ENCODE data around the gene DPYSL5. TPM values are rescaled to one million over a fixed set of nuclear protein-coding genes. Genes with fewer than 3 reads are reported as not detected.

DPYSL5 gene
- total and polyA plus RNA-seq, 2 of the 13 experiments (the other 11 are each of a cell fraction or from before 2014, with no cell fraction given) = 0.15 TPM; not detected in 1

GRCh38 chr2:26925100-26925791 lies 77.3 kb downstream of the DPYSL5 start (continued):
- TF ChIP-seq, protein P1, sequence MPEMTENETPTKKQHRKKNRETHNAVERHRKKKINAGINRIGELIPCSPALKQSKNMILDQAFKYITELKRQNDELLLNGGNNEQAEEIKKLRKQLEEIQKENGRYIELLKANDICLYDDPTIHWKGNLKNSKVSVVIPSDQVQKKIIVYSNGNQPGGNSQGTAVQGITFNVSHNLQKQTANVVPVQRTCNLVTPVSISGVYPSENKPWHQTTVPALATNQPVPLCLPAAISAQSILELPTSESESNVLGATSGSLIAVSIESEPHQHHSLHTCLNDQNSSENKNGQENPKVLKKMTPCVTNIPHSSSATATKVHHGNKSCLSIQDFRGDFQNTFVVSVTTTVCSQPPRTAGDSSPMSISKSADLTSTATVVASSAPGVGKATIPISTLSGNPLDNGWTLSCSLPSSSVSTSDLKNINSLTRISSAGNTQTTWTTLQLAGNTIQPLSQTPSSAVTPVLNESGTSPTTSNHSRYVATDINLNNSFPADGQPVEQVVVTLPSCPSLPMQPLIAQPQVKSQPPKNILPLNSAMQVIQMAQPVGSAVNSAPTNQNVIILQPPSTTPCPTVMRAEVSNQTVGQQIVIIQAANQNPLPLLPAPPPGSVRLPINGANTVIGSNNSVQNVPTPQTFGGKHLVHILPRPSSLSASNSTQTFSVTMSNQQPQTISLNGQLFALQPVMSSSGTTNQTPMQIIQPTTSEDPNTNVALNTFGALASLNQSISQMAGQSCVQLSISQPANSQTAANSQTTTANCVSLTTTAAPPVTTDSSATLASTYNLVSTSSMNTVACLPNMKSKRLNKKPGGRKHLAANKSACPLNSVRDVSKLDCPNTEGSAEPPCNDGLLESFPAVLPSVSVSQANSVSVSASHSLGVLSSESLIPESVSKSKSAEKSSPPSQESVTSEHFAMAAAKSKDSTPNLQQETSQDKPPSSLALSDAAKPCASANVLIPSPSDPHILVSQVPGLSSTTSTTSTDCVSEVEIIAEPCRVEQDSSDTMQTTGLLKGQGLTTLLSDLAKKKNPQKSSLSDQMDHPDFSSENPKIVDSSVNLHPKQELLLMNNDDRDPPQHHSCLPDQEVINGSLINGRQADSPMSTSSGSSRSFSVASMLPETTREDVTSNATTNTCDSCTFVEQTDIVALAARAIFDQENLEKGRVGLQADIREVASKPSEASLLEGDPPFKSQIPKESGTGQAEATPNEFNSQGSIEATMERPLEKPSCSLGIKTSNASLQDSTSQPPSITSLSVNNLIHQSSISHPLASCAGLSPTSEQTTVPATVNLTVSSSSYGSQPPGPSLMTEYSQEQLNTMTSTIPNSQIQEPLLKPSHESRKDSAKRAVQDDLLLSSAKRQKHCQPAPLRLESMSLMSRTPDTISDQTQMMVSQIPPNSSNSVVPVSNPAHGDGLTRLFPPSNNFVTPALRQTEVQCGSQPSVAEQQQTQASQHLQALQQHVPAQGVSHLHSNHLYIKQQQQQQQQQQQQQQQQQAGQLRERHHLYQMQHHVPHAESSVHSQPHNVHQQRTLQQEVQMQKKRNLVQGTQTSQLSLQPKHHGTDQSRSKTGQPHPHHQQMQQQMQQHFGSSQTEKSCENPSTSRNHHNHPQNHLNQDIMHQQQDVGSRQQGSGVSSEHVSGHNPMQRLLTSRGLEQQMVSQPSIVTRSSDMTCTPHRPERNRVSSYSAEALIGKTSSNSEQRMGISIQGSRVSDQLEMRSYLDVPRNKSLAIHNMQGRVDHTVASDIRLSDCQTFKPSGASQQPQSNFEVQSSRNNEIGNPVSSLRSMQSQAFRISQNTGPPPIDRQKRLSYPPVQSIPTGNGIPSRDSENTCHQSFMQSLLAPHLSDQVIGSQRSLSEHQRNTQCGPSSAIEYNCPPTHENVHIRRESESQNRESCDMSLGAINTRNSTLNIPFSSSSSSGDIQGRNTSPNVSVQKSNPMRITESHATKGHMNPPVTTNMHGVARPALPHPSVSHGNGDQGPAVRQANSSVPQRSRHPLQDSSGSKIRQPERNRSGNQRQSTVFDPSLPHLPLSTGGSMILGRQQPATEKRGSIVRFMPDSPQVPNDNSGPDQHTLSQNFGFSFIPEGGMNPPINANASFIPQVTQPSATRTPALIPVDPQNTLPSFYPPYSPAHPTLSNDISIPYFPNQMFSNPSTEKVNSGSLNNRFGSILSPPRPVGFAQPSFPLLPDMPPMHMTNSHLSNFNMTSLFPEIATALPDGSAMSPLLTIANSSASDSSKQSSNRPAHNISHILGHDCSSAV (CRISPR knock-in tag; IDR thresholded peaks at IDR 0.05; ENCODE audit: borderline replicate concordance) = no peak
- TF ChIP-seq, protein P2, sequence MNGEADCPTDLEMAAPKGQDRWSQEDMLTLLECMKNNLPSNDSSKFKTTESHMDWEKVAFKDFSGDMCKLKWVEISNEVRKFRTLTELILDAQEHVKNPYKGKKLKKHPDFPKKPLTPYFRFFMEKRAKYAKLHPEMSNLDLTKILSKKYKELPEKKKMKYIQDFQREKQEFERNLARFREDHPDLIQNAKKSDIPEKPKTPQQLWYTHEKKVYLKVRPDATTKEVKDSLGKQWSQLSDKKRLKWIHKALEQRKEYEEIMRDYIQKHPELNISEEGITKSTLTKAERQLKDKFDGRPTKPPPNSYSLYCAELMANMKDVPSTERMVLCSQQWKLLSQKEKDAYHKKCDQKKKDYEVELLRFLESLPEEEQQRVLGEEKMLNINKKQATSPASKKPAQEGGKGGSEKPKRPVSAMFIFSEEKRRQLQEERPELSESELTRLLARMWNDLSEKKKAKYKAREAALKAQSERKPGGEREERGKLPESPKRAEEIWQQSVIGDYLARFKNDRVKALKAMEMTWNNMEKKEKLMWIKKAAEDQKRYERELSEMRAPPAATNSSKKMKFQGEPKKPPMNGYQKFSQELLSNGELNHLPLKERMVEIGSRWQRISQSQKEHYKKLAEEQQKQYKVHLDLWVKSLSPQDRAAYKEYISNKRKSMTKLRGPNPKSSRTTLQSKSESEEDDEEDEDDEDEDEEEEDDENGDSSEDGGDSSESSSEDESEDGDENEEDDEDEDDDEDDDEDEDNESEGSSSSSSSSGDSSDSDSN (CRISPR knock-in tag; IDR thresholded peaks at IDR 0.05) = peak; percentile 50; the same call in 1 of the 2 replicates
- no peak for TF ChIP-seq ZNF879 (CRISPR knock-in tag; IDR thresholded peaks at IDR 0.05)
- TF ChIP-seq BRCA1 (CRISPR knock-in tag; IDR thresholded peaks at IDR 0.05) = peak; percentile 89; the same call in 1 of the 2 replicates
- no peak for TF ChIP-seq MEIS1 (CRISPR knock-in tag; IDR thresholded peaks at IDR 0.05; ENCODE audit: borderline replicate concordance)
- peak; percentile 93 for TF ChIP-seq ZNF280D (CRISPR knock-in tag; IDR thresholded peaks at IDR 0.05)
- no peak for TF ChIP-seq ZNF841 (CRISPR knock-in tag; IDR thresholded peaks at IDR 0.05; ENCODE audit: borderline replicate concordance)
- TF ChIP-seq, protein P3, sequence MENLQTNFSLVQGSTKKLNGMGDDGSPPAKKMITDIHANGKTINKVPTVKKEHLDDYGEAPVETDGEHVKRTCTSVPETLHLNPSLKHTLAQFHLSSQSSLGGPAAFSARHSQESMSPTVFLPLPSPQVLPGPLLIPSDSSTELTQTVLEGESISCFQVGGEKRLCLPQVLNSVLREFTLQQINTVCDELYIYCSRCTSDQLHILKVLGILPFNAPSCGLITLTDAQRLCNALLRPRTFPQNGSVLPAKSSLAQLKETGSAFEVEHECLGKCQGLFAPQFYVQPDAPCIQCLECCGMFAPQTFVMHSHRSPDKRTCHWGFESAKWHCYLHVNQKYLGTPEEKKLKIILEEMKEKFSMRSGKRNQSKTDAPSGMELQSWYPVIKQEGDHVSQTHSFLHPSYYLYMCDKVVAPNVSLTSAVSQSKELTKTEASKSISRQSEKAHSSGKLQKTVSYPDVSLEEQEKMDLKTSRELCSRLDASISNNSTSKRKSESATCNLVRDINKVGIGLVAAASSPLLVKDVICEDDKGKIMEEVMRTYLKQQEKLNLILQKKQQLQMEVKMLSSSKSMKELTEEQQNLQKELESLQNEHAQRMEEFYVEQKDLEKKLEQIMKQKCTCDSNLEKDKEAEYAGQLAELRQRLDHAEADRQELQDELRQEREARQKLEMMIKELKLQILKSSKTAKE (CRISPR knock-in tag; IDR thresholded peaks at IDR 0.05; ENCODE audit: borderline replicate concordance) = no peak
- TF ChIP-seq HOXA3 (CRISPR knock-in tag; IDR thresholded peaks at IDR 0.05) = peak; percentile 70
- TF ChIP-seq RFX3 (CRISPR knock-in tag; IDR thresholded peaks at IDR 0.05) = no peak

All from HepG2 (cell line).